Neural cell (in vitro differentiated cells): ENCODE results near the gene ZC3H12A. TPM values are rescaled to one million over a fixed set of nuclear protein-coding genes. Genes with fewer than 3 reads are reported as not detected.

ENCODE experiments used
- H2AFZ ChIP-seq: fragments of 200-600, 300-800 bp; sonication (generic), shearing (Covaris generic); 2 replicates; pipeline ENCODE4 v1.6.0; 2014; ENCODE audit warnings: low read depth, mild to moderate bottlenecking, antibody characterized with exemption, low read length, moderate library complexity
- H3F3A ChIP-seq: fragments of 200-600 bp; shearing (Covaris generic); 2 replicates; pipeline ENCODE4 v1.6.1; 2016; ENCODE audit warnings: mild to moderate bottlenecking, moderate library complexity, mixed read lengths, antibody characterized with exemption, low read length; ENCODE audit not compliant: insufficient read depth, poor library complexity, severe bottlenecking
- H3K27ac ChIP-seq: fragments of 200-600, 300-800 bp; sonication (generic), shearing (Covaris generic); 2 replicates; pipeline ENCODE4 v1.5.1; 2014; ENCODE audit warnings: mild to moderate bottlenecking, low read length, moderate library complexity
- H3K27me3 ChIP-seq: fragments of 300-800, 200-600 bp; sonication (generic), shearing (Covaris generic); 2 replicates; pipeline ENCODE4 v1.6.0; 2014; ENCODE audit warnings: mild to moderate bottlenecking, low read depth, low read length, moderate library complexity; ENCODE audit not compliant: insufficient read depth
- H3K36me3 ChIP-seq: fragments of 300-800, 200-600 bp; sonication (generic), shearing (Covaris generic); 2 replicates; pipeline ENCODE4 v1.5.1; 2014; ENCODE audit warnings: mild to moderate bottlenecking, antibody characterized with exemption, low read length, moderate library complexity; ENCODE audit not compliant: insufficient read depth
- H3K4me2 ChIP-seq: fragments of 300-800, 200-600 bp; sonication (generic), shearing (Covaris generic); 2 replicates; pipeline ENCODE4 v1.6.0; 2014; ENCODE audit warnings: mild to moderate bottlenecking, low read length
- H3K4me3 ChIP-seq: fragments of 300-800, 200-600 bp; sonication (generic), shearing (Covaris generic); 2 replicates; pipeline ENCODE4 v1.5.1; 2014; ENCODE audit warnings: mild to moderate bottlenecking, low read length, moderate library complexity
- H3K79me2 ChIP-seq: fragments of 200-600 bp; shearing (Covaris generic); replicated peaks from 2 replicates; pipeline ENCODE4 v1.6.0; 2014; ENCODE audit warnings: mild to moderate bottlenecking, low read length, moderate library complexity; ENCODE audit not compliant: insufficient read depth
- H3K9ac ChIP-seq: fragments of 300-800, 200-600 bp; sonication (generic), shearing (Covaris generic); 2 replicates; pipeline ENCODE4 v1.6.1; 2016; ENCODE audit warnings: mild to moderate bottlenecking, low read length, mixed read lengths
- H3K9me2 ChIP-seq: fragments of 200-600 bp; shearing (Covaris generic); 2 replicates; pipeline ENCODE4 v1.6.1; 2016; ENCODE audit warnings: mild to moderate bottlenecking, low read length, mixed read lengths; ENCODE audit not compliant: insufficient read depth
- H3K9me3 ChIP-seq: fragments of 200-600, 300-800 bp; sonication (generic), shearing (Covaris generic); 2 replicates; pipeline ENCODE4 v1.6.1; 2016; ENCODE audit warnings: mild to moderate bottlenecking, mixed run types, low read length, moderate library complexity, mixed read lengths
- H4K20me1 ChIP-seq: fragments of 200-600 bp; shearing (Covaris generic); 2 replicates; pipeline ENCODE4 v1.6.1; 2016; ENCODE audit warnings: mild to moderate bottlenecking, mixed run types; ENCODE audit not compliant: insufficient read depth
- EP300 ChIP-seq: fragments of 450-650 bp; conservative IDR thresholded peaks from 2 replicates; pipeline ENCODE4 v1.6.1; 2014; ENCODE audit warnings: antibody characterized with exemption, mild to moderate bottlenecking, moderate library complexity; ENCODE audit not compliant: poor library complexity, severe bottlenecking
- EZH2 ChIP-seq: fragments of 200-600, 300-800 bp; shearing (Covaris generic), sonication (generic); IDR thresholded peaks from 2 replicates; pipeline ENCODE4 v1.6.1; 2014; ENCODE audit warnings: antibody characterized with exemption, low read length, borderline replicate concordance, mild to moderate bottlenecking; ENCODE audit not compliant: insufficient read depth, poor library complexity, severe bottlenecking
- MXI1 ChIP-seq: fragments of 450-650 bp; conservative IDR thresholded peaks from 2 replicates; pipeline ENCODE4 v1.6.1; 2014; ENCODE audit warnings: antibody characterized with exemption, mild to moderate bottlenecking; ENCODE audit not compliant: poor library complexity, severe bottlenecking
- POLR2AphosphoS5 ChIP-seq: IDR thresholded peaks from 2 replicates; pipeline ENCODE4 v1.6.1; 2012
- RAD21 ChIP-seq: fragments of 450-650 bp; conservative IDR thresholded peaks from 2 replicates; pipeline ENCODE4 v1.6.1; 2014; ENCODE audit warnings: antibody characterized with exemption, mild to moderate bottlenecking, moderate library complexity
- SMC3 ChIP-seq: fragments of 450-650 bp; conservative IDR thresholded peaks from 2 replicates; pipeline ENCODE4 v1.6.1; 2014; ENCODE audit warnings: antibody characterized with exemption, mild to moderate bottlenecking, moderate library complexity; ENCODE audit not compliant: poor library complexity
- TAF1 ChIP-seq: IDR thresholded peaks from 2 replicates; pipeline ENCODE4 v1.6.1; 2012; ENCODE audit warnings: low read depth
- polyA plus RNA-seq: library from polyadenylated mRNA; depleted of rRNA; stranded (reverse); fragments of >200 nt; gene quantifications from 2 replicates; pipeline ENCODE4 v1.2.3, GENCODE V29; 2014
- TF ChIP-seq, protein P1 (sequence below): IDR thresholded peaks from 2 replicates; pipeline ENCODE4 v1.6.1; 2012; ENCODE audit warnings: borderline replicate concordance
- TF ChIP-seq, protein P2 (sequence below): fragments of 450-650 bp; IDR thresholded peaks from 2 replicates; pipeline ENCODE4 v1.5.1; 2014; ENCODE audit warnings: antibody characterized with exemption, mild to moderate bottlenecking, moderate library complexity; ENCODE audit not compliant: poor library complexity, severe bottlenecking

ZC3H12A gene
- polyA plus RNA-seq, 1 donor from 2014 or later, result not detected

DNA sequence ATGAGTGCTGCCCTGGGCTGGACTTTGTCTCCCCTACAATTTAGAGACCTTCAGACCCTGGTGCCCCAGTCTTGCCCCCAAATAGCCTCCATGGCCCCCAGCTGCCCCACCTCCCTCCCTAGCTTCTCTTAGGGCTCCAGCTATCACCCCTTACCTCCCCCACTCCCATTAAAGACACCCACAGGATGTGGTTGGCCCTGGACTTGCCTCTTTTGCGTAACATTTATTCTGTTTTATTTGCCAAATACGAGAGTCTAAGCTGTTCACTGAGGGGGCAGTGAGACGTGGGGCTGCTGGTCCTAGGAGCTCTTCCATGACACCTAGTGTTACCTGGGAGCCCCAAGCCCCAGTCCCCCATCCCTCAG lies 4.5 kb downstream of the ZC3H12A start:
- Histone ChIP-seq H3K27me3 (peaks cover 3% of the 10 kb centered on the region), H3K9me3 (no peaks in the 10 kb centered on the region), H3K9me2 (no peaks in the 10 kb centered on the region), H3F3A (no peaks in the 10 kb centered on the region), H3K36me3 (no peaks in the 10 kb centered on the region), H2AFZ (no peak overlapping the region), H3K9ac (no peak overlapping the region), H4K20me1 (no peaks in the 10 kb centered on the region), H3K4me3 (no peak overlapping the region), H3K27ac (no peak overlapping the region), H3K79me2 (no peaks in the 10 kb centered on the region), H3K4me2 (no peak overlapping the region)
- TF ChIP-seq EP300 (no peak), POLR2AphosphoS5 (no peak), EZH2 (no peak), RAD21 (no peak)
- TF ChIP-seq, protein P1, sequence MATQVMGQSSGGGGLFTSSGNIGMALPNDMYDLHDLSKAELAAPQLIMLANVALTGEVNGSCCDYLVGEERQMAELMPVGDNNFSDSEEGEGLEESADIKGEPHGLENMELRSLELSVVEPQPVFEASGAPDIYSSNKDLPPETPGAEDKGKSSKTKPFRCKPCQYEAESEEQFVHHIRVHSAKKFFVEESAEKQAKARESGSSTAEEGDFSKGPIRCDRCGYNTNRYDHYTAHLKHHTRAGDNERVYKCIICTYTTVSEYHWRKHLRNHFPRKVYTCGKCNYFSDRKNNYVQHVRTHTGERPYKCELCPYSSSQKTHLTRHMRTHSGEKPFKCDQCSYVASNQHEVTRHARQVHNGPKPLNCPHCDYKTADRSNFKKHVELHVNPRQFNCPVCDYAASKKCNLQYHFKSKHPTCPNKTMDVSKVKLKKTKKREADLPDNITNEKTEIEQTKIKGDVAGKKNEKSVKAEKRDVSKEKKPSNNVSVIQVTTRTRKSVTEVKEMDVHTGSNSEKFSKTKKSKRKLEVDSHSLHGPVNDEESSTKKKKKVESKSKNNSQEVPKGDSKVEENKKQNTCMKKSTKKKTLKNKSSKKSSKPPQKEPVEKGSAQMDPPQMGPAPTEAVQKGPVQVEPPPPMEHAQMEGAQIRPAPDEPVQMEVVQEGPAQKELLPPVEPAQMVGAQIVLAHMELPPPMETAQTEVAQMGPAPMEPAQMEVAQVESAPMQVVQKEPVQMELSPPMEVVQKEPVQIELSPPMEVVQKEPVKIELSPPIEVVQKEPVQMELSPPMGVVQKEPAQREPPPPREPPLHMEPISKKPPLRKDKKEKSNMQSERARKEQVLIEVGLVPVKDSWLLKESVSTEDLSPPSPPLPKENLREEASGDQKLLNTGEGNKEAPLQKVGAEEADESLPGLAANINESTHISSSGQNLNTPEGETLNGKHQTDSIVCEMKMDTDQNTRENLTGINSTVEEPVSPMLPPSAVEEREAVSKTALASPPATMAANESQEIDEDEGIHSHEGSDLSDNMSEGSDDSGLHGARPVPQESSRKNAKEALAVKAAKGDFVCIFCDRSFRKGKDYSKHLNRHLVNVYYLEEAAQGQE, result no peak

DNA sequence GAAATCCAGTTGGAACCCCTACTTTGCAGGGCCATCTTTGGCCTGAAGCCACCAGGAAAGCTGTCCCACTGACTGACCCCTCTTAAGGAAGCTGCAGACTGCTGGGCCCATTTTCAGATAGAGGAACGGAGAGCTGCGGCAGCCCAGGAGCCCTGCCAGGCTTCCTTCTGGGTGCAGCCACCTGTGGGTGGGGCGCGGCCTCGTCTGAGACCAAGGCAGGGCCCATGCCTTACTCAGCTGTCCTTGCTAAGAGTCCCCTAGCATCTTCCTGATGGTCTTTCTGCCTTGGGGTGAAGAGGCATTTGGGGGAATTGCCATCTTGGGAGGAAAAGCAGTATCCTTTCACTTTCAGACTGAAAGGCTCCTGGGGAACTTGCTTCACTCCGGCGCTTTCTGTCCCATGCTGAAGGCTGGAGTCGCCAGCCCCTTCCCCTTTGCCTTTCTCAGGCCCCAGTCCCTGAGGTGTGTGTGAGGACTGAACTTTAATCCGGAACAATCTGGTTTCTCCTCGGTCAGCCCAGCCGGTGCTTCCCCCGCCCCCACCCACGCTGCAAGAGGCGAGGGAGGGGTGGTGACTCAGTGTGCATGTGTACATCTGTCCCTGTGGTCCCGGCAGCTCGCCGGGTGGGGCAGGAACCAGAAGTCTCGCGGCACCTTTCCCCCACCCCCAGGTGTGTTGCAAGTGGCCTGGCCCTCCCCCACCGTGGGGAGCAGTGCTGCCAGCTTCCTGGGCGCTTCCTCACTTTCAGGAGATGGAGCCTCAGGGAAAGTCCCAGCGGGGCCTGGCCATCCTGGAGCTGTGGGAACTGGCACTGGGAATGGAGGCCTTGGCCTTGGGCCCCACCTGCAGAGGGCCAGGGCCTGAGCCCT lies 5.1 kb downstream of the ZC3H12A start:
- Histone ChIP-seq H3K9ac (no peak overlapping the region), H3K4me2 (no peak overlapping the region), H2AFZ (no peak overlapping the region), H3K27ac (no peak overlapping the region), H3F3A (no peaks in the 10 kb centered on the region), H3K9me3 (no peaks in the 10 kb centered on the region), H4K20me1 (no peaks in the 10 kb centered on the region), H3K4me3 (no peak overlapping the region), H3K27me3 (no peaks in the 10 kb centered on the region), H3K9me2 (no peaks in the 10 kb centered on the region), H3K79me2 (no peaks in the 10 kb centered on the region), H3K36me3 (no peaks in the 10 kb centered on the region)
- TF ChIP-seq EZH2, result no peak
- TF ChIP-seq, protein P2, sequence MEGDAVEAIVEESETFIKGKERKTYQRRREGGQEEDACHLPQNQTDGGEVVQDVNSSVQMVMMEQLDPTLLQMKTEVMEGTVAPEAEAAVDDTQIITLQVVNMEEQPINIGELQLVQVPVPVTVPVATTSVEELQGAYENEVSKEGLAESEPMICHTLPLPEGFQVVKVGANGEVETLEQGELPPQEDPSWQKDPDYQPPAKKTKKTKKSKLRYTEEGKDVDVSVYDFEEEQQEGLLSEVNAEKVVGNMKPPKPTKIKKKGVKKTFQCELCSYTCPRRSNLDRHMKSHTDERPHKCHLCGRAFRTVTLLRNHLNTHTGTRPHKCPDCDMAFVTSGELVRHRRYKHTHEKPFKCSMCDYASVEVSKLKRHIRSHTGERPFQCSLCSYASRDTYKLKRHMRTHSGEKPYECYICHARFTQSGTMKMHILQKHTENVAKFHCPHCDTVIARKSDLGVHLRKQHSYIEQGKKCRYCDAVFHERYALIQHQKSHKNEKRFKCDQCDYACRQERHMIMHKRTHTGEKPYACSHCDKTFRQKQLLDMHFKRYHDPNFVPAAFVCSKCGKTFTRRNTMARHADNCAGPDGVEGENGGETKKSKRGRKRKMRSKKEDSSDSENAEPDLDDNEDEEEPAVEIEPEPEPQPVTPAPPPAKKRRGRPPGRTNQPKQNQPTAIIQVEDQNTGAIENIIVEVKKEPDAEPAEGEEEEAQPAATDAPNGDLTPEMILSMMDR, result no peak
- TF ChIP-seq POLR2AphosphoS5, result no peak
- TF ChIP-seq MXI1, result no peak
- no peak for TF ChIP-seq RAD21
- no peak for TF ChIP-seq TAF1
- no peak for TF ChIP-seq EP300
- TF ChIP-seq, protein P1, result no peak
- TF ChIP-seq SMC3, result no peak
